Measurements from ENCODE around the gene CRYGC.
A peak's percentile ranks its signal among the peaks of the same experiment; 100 is the strongest.

CRYGC gene

GRCh38 chr2:208142925-208143799 lies 13.5 kb upstream of the CRYGC start:
- Histone ChIP-seq H3K27ac (ENCODE audit: extremely low read depth, low read depth, low read length) (peak overlapping the region; percentile 32), H3K9me3 (ENCODE audit: control insufficient read depth, insufficient read depth, low read depth, low read length) (no peaks in the 10 kb centered on the region), H3K4me1 (ENCODE audit: control insufficient read depth, insufficient read depth, low read length) (peaks cover 13% of the 10 kb centered on the region), H3K36me3 (ENCODE audit: control insufficient read depth in 2 of 2, insufficient read depth in 1 of 2, low read length in 2 of 2) (no peaks in the 10 kb centered on the region), H3K4me3 (ENCODE audit: low read depth, low read length) (no peak overlapping the region)
- ChIA-PET CTCF (interaction anchor here (0.6 to 2.3 kb wide), 2 partner anchors 32 to 105 kb away, joined by 3 to 17 read pairs; no protein-coding TSS in a partner anchor), POLR2A (no interaction called here)
- TF ChIP-seq ZNF843 (tag by site-specific recombination; IDR thresholded peaks at IDR 0.05) (0 out of 2 replicates have a peak, but pooled peaks have one; percentile 16), ZBTB17 (tag by site-specific recombination; IDR thresholded peaks at IDR 0.05) (peak; percentile 45; the same call in 1 of the 2 replicates), ZNF664 (tag by site-specific recombination; IDR thresholded peaks at IDR 0.05) (peak; percentile 74; the same call in 1 of the 2 replicates), ZNF2 (tag by site-specific recombination; IDR thresholded peaks at IDR 0.05) (no peak), ZNF132 (tag by site-specific recombination; IDR thresholded peaks at IDR 0.05; ENCODE audit: borderline replicate concordance) (no peak), PRDM6 (tag by site-specific recombination; IDR thresholded peaks at IDR 0.05) (peak; percentile 54; the same call in 1 of the 2 replicates), SP7 (tag by site-specific recombination; IDR thresholded peaks at IDR 0.05) (0 out of 2 replicates have a peak, but pooled peaks have one; percentile 11), ZXDB (tag by site-specific recombination; IDR thresholded peaks at IDR 0.05) (no peak), SCRT1 (tag by site-specific recombination; IDR thresholded peaks at IDR 0.05; ENCODE audit: borderline replicate concordance) (0 out of 2 replicates have a peak, but pooled peaks have one; percentile 18), PRDM1 (tag by site-specific recombination; IDR thresholded peaks at IDR 0.05) (peak; percentile 67), WT1 (tag by site-specific recombination; IDR thresholded peaks at IDR 0.05) (peak; percentile 88)

GRCh38 chr2:208142240-208142924 lies 12.8 kb upstream of the CRYGC start:
- POLR2A ChIA-PET: interaction anchor here (0.6 kb wide), 1 partner anchor 33 kb away, joined by 4 read pairs; no protein-coding TSS in a partner anchor
- CTCF ChIA-PET: interaction anchor here (0.5 to 2.3 kb wide), 3 partner anchors 33 to 123 kb away, joined by 3 to 17 read pairs (median 3); no protein-coding TSS in a partner anchor
- H3K4me1 ChIP-seq (ENCODE audit: control insufficient read depth, insufficient read depth, low read length): peaks cover 13% of the 10 kb centered on the region
- no peaks in the 10 kb centered on the region for H3K9me3 ChIP-seq (ENCODE audit: control insufficient read depth, insufficient read depth, low read depth, low read length)
- peak overlapping the region; percentile 32 for H3K27ac ChIP-seq (ENCODE audit: extremely low read depth, low read depth, low read length)
- no peak overlapping the region for H3K4me3 ChIP-seq (ENCODE audit: low read depth, low read length)
- H3K36me3 ChIP-seq (ENCODE audit: control insufficient read depth in 2 of 2, insufficient read depth in 1 of 2, low read length in 2 of 2): no peaks in the 10 kb centered on the region
- TF ChIP-seq PRDM6 (tag by site-specific recombination; IDR thresholded peaks at IDR 0.05): peak; percentile 74
- no peak for TF ChIP-seq ZNF202 (tag by site-specific recombination; IDR thresholded peaks at IDR 0.05; ENCODE audit: borderline replicate concordance)
- TF ChIP-seq ZNF148 (tag by site-specific recombination; IDR thresholded peaks at IDR 0.05; ENCODE audit: borderline replicate concordance): no peak
- no peak for TF ChIP-seq BCL6B (tag by site-specific recombination; IDR thresholded peaks at IDR 0.05)
- TF ChIP-seq GFI1B (tag by site-specific recombination; IDR thresholded peaks at IDR 0.05): no peak
- TF ChIP-seq ZNF23 (tag by site-specific recombination; IDR thresholded peaks at IDR 0.05; ENCODE audit: borderline replicate concordance): no peak
- TF ChIP-seq ZNF610 (tag by site-specific recombination; IDR thresholded peaks at IDR 0.05; ENCODE audit: borderline replicate concordance): no peak
- TF ChIP-seq ZNF626 (tag by site-specific recombination; IDR thresholded peaks at IDR 0.05): no peak
- TF ChIP-seq, protein P1, sequence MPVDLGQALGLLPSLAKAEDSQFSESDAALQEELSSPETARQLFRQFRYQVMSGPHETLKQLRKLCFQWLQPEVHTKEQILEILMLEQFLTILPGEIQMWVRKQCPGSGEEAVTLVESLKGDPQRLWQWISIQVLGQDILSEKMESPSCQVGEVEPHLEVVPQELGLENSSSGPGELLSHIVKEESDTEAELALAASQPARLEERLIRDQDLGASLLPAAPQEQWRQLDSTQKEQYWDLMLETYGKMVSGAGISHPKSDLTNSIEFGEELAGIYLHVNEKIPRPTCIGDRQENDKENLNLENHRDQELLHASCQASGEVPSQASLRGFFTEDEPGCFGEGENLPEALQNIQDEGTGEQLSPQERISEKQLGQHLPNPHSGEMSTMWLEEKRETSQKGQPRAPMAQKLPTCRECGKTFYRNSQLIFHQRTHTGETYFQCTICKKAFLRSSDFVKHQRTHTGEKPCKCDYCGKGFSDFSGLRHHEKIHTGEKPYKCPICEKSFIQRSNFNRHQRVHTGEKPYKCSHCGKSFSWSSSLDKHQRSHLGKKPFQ (tag by site-specific recombination; IDR thresholded peaks at IDR 0.05): no peak
- TF ChIP-seq ZNF707 (tag by site-specific recombination; IDR thresholded peaks at IDR 0.05): no peak
- no peak for TF ChIP-seq GLIS2 (tag by site-specific recombination; IDR thresholded peaks at IDR 0.05)
- TF ChIP-seq KLF1 (tag by site-specific recombination; IDR thresholded peaks at IDR 0.05): no peak
- TF ChIP-seq ZNF473 (tag by site-specific recombination; IDR thresholded peaks at IDR 0.05): no peak
